ENCODE measurements around the gene DLK1.

Gene DLK1

GRCh38 chr14:100775831-100776591 lies 49.3 kb downstream of the DLK1 start:
- Histone ChIP-seq H3K9me3 (ENCODE audit: control insufficient read depth in 1 of 2, low read length in 2 of 2) (no peaks in the 10 kb centered on the region), H3K9ac (ENCODE audit: low read depth in 1 of 2, low read length in 2 of 2) (no peak overlapping the region), H3K27ac (ENCODE audit: low read depth, low read length) (no peak overlapping the region), H3K27me3 (ENCODE audit: control insufficient read depth in 1 of 2, insufficient read depth in 2 of 2, low read length in 2 of 2) (no peaks in the 10 kb centered on the region), H3K36me3 (ENCODE audit: control insufficient read depth in 1 of 2, insufficient read depth in 2 of 2, low read length in 2 of 2) (no peaks in the 10 kb centered on the region), H3K4me3 (ENCODE audit: low read depth in 1 of 2, low read length in 2 of 2) (no peak overlapping the region), H3K4me1 (ENCODE audit: control insufficient read depth in 1 of 2, insufficient read depth in 2 of 2, low read length in 2 of 2) (no peaks in the 10 kb centered on the region)

- Histone ChIP-seq H3K9ac (ENCODE audit: low read depth in 1 of 2, low read length in 2 of 2) (no peak overlapping the region), H3K4me3 (ENCODE audit: low read depth in 1 of 2, low read length in 2 of 2) (no peak overlapping the region), H3K36me3 (ENCODE audit: control insufficient read depth in 1 of 2, insufficient read depth in 2 of 2, low read length in 2 of 2) (no peaks in the 10 kb centered on the region), H3K27me3 (ENCODE audit: control insufficient read depth in 1 of 2, insufficient read depth in 2 of 2, low read length in 2 of 2) (no peaks in the 10 kb centered on the region), H3K27ac (ENCODE audit: low read depth, low read length) (no peak overlapping the region), H3K4me1 (ENCODE audit: control insufficient read depth in 1 of 2, insufficient read depth in 2 of 2, low read length in 2 of 2) (no peaks in the 10 kb centered on the region), H3K9me3 (ENCODE audit: control insufficient read depth in 1 of 2, low read length in 2 of 2) (no peaks in the 10 kb centered on the region)
These were observed 50.1 kb downstream of the DLK1 start for GRCh38 chr14:100776681-100777365.

GRCh38 chr14:100777366-100777817 lies 50.7 kb downstream of the DLK1 start:
- H3K27ac ChIP-seq (ENCODE audit: low read depth, low read length), result no peak overlapping the region
- H3K4me3 ChIP-seq (ENCODE audit: low read depth in 1 of 2, low read length in 2 of 2), result no peak overlapping the region
- no peaks in the 10 kb centered on the region for H3K4me1 ChIP-seq (ENCODE audit: control insufficient read depth in 1 of 2, insufficient read depth in 2 of 2, low read length in 2 of 2)
- H3K9ac ChIP-seq (ENCODE audit: low read depth in 1 of 2, low read length in 2 of 2), result no peak overlapping the region
- H3K36me3 ChIP-seq (ENCODE audit: control insufficient read depth in 1 of 2, insufficient read depth in 2 of 2, low read length in 2 of 2), result no peaks in the 10 kb centered on the region
- H3K9me3 ChIP-seq (ENCODE audit: control insufficient read depth in 1 of 2, low read length in 2 of 2), result no peaks in the 10 kb centered on the region
- H3K27me3 ChIP-seq (ENCODE audit: control insufficient read depth in 1 of 2, insufficient read depth in 2 of 2, low read length in 2 of 2), result no peaks in the 10 kb centered on the region

- Histone ChIP-seq H3K4me3 (ENCODE audit: low read depth in 1 of 2, low read length in 2 of 2) (no peak overlapping the region), H3K4me1 (ENCODE audit: control insufficient read depth in 1 of 2, insufficient read depth in 2 of 2, low read length in 2 of 2) (no peaks in the 10 kb centered on the region), H3K27me3 (ENCODE audit: control insufficient read depth in 1 of 2, insufficient read depth in 2 of 2, low read length in 2 of 2) (no peaks in the 10 kb centered on the region), H3K9ac (ENCODE audit: low read depth in 1 of 2, low read length in 2 of 2) (no peak overlapping the region), H3K27ac (ENCODE audit: low read depth, low read length) (no peak overlapping the region), H3K9me3 (ENCODE audit: control insufficient read depth in 1 of 2, low read length in 2 of 2) (no peaks in the 10 kb centered on the region), H3K36me3 (ENCODE audit: control insufficient read depth in 1 of 2, insufficient read depth in 2 of 2, low read length in 2 of 2) (no peaks in the 10 kb centered on the region)
These were observed 51.3 kb downstream of the DLK1 start for GRCh38 chr14:100777818-100778525.

GRCh38 chr14:100778526-100778882 lies 51.8 kb downstream of the DLK1 start:
- Histone ChIP-seq H3K4me1 (ENCODE audit: control insufficient read depth in 1 of 2, insufficient read depth in 2 of 2, low read length in 2 of 2) (no peaks in the 10 kb centered on the region), H3K9ac (ENCODE audit: low read depth in 1 of 2, low read length in 2 of 2) (no peak overlapping the region), H3K27me3 (ENCODE audit: control insufficient read depth in 1 of 2, insufficient read depth in 2 of 2, low read length in 2 of 2) (no peaks in the 10 kb centered on the region), H3K27ac (ENCODE audit: low read depth, low read length) (no peak overlapping the region), H3K9me3 (ENCODE audit: control insufficient read depth in 1 of 2, low read length in 2 of 2) (no peaks in the 10 kb centered on the region), H3K36me3 (ENCODE audit: control insufficient read depth in 1 of 2, insufficient read depth in 2 of 2, low read length in 2 of 2) (no peaks in the 10 kb centered on the region), H3K4me3 (ENCODE audit: low read depth in 1 of 2, low read length in 2 of 2) (no peak overlapping the region)

- H3K4me1 ChIP-seq (ENCODE audit: control insufficient read depth in 1 of 2, insufficient read depth in 2 of 2, low read length in 2 of 2), result no peaks in the 10 kb centered on the region
- H3K9ac ChIP-seq (ENCODE audit: low read depth in 1 of 2, low read length in 2 of 2), result no peak overlapping the region
- no peak overlapping the region for H3K4me3 ChIP-seq (ENCODE audit: low read depth in 1 of 2, low read length in 2 of 2)
- H3K27me3 ChIP-seq (ENCODE audit: control insufficient read depth in 1 of 2, insufficient read depth in 2 of 2, low read length in 2 of 2), result no peaks in the 10 kb centered on the region
- H3K36me3 ChIP-seq (ENCODE audit: control insufficient read depth in 1 of 2, insufficient read depth in 2 of 2, low read length in 2 of 2), result no peaks in the 10 kb centered on the region
- no peak overlapping the region for H3K27ac ChIP-seq (ENCODE audit: low read depth, low read length)
- no peaks in the 10 kb centered on the region for H3K9me3 ChIP-seq (ENCODE audit: control insufficient read depth in 1 of 2, low read length in 2 of 2)
These were observed 52.4 kb downstream of the DLK1 start for GRCh38 chr14:100778951-100779690.

- no peaks in the 10 kb centered on the region for H3K36me3 ChIP-seq (ENCODE audit: control insufficient read depth in 1 of 2, insufficient read depth in 2 of 2, low read length in 2 of 2)
- H3K9ac ChIP-seq (ENCODE audit: low read depth in 1 of 2, low read length in 2 of 2), result no peak overlapping the region
- H3K9me3 ChIP-seq (ENCODE audit: control insufficient read depth in 1 of 2, low read length in 2 of 2), result no peaks in the 10 kb centered on the region
- H3K4me3 ChIP-seq (ENCODE audit: low read depth in 1 of 2, low read length in 2 of 2), result no peak overlapping the region
- H3K27ac ChIP-seq (ENCODE audit: low read depth, low read length), result no peak overlapping the region
- no peaks in the 10 kb centered on the region for H3K27me3 ChIP-seq (ENCODE audit: control insufficient read depth in 1 of 2, insufficient read depth in 2 of 2, low read length in 2 of 2)
- H3K4me1 ChIP-seq (ENCODE audit: control insufficient read depth in 1 of 2, insufficient read depth in 2 of 2, low read length in 2 of 2), result no peaks in the 10 kb centered on the region
These were observed 53.0 kb downstream of the DLK1 start for GRCh38 chr14:100779691-100780080.

- Histone ChIP-seq H3K4me3 (ENCODE audit: low read depth in 1 of 2, low read length in 2 of 2) (no peak overlapping the region), H3K9me3 (ENCODE audit: control insufficient read depth in 1 of 2, low read length in 2 of 2) (no peaks in the 10 kb centered on the region), H3K4me1 (ENCODE audit: control insufficient read depth in 1 of 2, insufficient read depth in 2 of 2, low read length in 2 of 2) (no peaks in the 10 kb centered on the region), H3K27me3 (ENCODE audit: control insufficient read depth in 1 of 2, insufficient read depth in 2 of 2, low read length in 2 of 2) (no peaks in the 10 kb centered on the region), H3K27ac (ENCODE audit: low read depth, low read length) (no peak overlapping the region), H3K36me3 (ENCODE audit: control insufficient read depth in 1 of 2, insufficient read depth in 2 of 2, low read length in 2 of 2) (no peaks in the 10 kb centered on the region), H3K9ac (ENCODE audit: low read depth in 1 of 2, low read length in 2 of 2) (no peak overlapping the region)
These were observed 53.6 kb downstream of the DLK1 start for GRCh38 chr14:100780246-100780645.

GRCh38 chr14:100780646-100781355 lies 54.1 kb downstream of the DLK1 start:
- Histone ChIP-seq H3K9me3 (ENCODE audit: control insufficient read depth in 1 of 2, low read length in 2 of 2) (no peaks in the 10 kb centered on the region), H3K4me1 (ENCODE audit: control insufficient read depth in 1 of 2, insufficient read depth in 2 of 2, low read length in 2 of 2) (no peaks in the 10 kb centered on the region), H3K4me3 (ENCODE audit: low read depth in 1 of 2, low read length in 2 of 2) (no peak overlapping the region), H3K36me3 (ENCODE audit: control insufficient read depth in 1 of 2, insufficient read depth in 2 of 2, low read length in 2 of 2) (no peaks in the 10 kb centered on the region), H3K9ac (ENCODE audit: low read depth in 1 of 2, low read length in 2 of 2) (no peak overlapping the region), H3K27ac (ENCODE audit: low read depth, low read length) (no peak overlapping the region), H3K27me3 (ENCODE audit: control insufficient read depth in 1 of 2, insufficient read depth in 2 of 2, low read length in 2 of 2) (no peaks in the 10 kb centered on the region)
